ENCODE results near the gene ERI3. TPM values are rescaled to one million over a fixed set of nuclear protein-coding genes. Genes with fewer than 3 reads are reported as not detected.

The ERI3 gene
- polyA plus RNA-seq, 4 donors: 26.5 to 50.1 (median 31.0) TPM

DNA sequence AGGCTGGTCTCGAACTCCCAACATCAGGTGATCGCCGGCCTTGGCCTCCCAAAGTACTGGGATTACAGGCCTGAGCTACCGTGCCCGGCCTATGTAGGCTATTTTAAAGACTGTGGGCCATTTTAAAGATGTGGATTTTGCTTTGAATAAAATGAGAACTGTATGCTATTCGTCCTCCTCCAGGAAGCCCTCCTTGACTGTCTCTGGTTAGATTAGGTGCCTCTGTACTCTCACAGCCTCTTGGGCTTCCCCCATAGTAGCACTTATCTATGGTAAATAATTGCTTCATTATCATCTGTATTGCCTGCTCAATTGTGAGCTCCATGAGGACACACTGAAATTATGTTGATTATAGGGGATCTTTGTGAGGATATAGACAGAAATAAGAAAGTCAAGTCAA is 20.5 kb upstream of the ERI3 start:
- FAIRE-seq: no peak

DNA sequence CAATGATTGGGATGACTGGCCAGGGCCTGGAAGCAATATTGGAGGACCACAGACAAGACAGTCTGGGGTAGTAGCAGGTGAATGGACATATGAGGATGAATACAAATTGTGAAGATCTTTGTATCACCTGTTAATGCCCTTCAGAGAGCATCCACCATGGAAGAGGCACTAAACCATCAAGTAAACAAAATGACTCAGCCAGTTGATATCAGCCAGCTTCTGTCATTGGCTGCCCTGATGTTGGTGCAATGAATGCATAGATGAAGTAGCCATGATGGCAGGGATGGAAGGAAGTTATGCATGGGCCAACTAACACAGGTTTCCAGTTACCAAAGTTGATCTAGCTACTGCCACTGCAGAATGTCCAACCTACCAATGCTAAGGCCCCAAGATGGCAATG is 16.1 kb upstream of the ERI3 start:
- FAIRE-seq (no peak), DNase-seq (no peak)
- Histone ChIP-seq H3K9me3 (ENCODE audit: control insufficient read depth in 2 of 2, insufficient read depth in 1 of 2, low read depth in 1 of 2, low read length in 1 of 2) (no peaks in the 10 kb centered on the region), H3K36me3 (ENCODE audit: control insufficient read depth in 3 of 3, insufficient read depth in 2 of 3, low read depth in 1 of 3, low read length in 3 of 3) (no peaks in the 10 kb centered on the region), H3K27ac (ENCODE audit: low read depth in 1 of 3, low read length in 2 of 3) (no peak overlapping the region), H3K4me1 (ENCODE audit: control insufficient read depth in 3 of 3, insufficient read depth in 2 of 3, low read depth in 1 of 3, low read length in 2 of 3) (no peaks in the 10 kb centered on the region), H3K27me3 (ENCODE audit: control insufficient read depth in 3 of 3, insufficient read depth in 3 of 3, low read length in 3 of 3) (peaks cover 0 to 8% (median 0%) of the 10 kb centered on the region in 3 donors), H3K4me3 (ENCODE audit: low read depth in 1 of 3, low read length in 3 of 3) (no peak overlapping the region)

More for the DNA sequence above, 20.5 kb upstream of the ERI3 start:
- DNase-seq: no peak
- no peaks in the 10 kb centered on the region for H3K9me3 ChIP-seq (ENCODE audit: control insufficient read depth in 2 of 2, insufficient read depth in 1 of 2, low read depth in 1 of 2, low read length in 1 of 2)
- H3K4me1 ChIP-seq (ENCODE audit: control insufficient read depth in 3 of 3, insufficient read depth in 2 of 3, low read depth in 1 of 3, low read length in 2 of 3): peaks cover 0 to 3% (median 0%) of the 10 kb centered on the region in 3 donors
- H3K4me3 ChIP-seq (ENCODE audit: low read depth in 1 of 3, low read length in 3 of 3): no peak overlapping the region
- H3K27me3 ChIP-seq (ENCODE audit: control insufficient read depth in 3 of 3, insufficient read depth in 3 of 3, low read length in 3 of 3): peaks cover 0 to 3% (median 0%) of the 10 kb centered on the region in 3 donors
- no peak overlapping the region for H3K27ac ChIP-seq (ENCODE audit: low read depth in 1 of 3, low read length in 2 of 3)
- no peaks in the 10 kb centered on the region for H3K36me3 ChIP-seq (ENCODE audit: control insufficient read depth in 3 of 3, insufficient read depth in 2 of 3, low read depth in 1 of 3, low read length in 3 of 3)
- 93 to 97% (median 96%) methylated on average over 6 of the region's 6 CpGs for WGBS, 3 donors

DNA sequence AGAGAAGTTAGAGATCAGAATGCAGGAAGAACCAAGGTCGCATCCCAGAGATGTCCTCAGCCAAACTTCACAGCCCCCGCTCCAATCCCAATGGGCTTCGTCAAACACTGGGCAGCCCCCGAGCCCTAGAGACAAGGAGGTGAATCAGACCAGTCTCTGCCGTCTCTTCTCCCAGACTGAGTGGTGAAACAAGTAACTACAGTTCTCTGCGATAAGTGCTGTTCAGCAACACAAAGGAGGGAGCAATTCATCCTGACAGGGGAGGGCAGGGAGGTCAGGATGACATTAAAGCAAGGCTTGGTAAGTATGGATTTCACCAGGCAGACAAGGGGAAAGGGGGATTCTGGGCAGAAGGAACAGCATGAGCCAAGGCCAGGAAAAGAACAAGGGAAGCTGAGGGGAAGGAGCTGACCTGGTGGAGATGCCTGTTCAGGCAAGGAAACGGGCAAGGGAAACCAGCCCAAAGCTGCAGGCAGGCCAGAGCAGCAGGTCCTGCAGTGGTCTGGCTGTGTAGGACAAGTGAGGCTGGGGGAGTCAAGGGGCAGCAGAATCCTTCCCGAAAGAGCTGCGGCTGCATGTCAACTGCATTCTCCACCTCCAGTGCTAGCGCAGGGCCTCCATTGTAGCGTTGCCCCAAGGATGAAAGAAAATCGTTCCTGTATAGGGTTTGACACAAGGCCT is 13.6 kb upstream of the ERI3 start:
- DNase-seq (no peak), FAIRE-seq (no peak)
- H3K27ac ChIP-seq (ENCODE audit: low read depth in 1 of 3, low read length in 2 of 3): no peak overlapping the region
- WGBS, 3 donors: 84 to 89% (median 86%) methylated on average over 12 of the region's 12 CpGs
- no peaks in the 10 kb centered on the region for H3K36me3 ChIP-seq (ENCODE audit: control insufficient read depth in 3 of 3, insufficient read depth in 2 of 3, low read depth in 1 of 3, low read length in 3 of 3)
- no peaks in the 10 kb centered on the region for H3K4me1 ChIP-seq (ENCODE audit: control insufficient read depth in 3 of 3, insufficient read depth in 2 of 3, low read depth in 1 of 3, low read length in 2 of 3)
- peaks cover 0 to 8% (median 0%) of the 10 kb centered on the region in 3 donors for H3K27me3 ChIP-seq (ENCODE audit: control insufficient read depth in 3 of 3, insufficient read depth in 3 of 3, low read length in 3 of 3)
- no peak overlapping the region for H3K4me3 ChIP-seq (ENCODE audit: low read depth in 1 of 3, low read length in 3 of 3)
- H3K9me3 ChIP-seq (ENCODE audit: control insufficient read depth in 2 of 2, insufficient read depth in 1 of 2, low read depth in 1 of 2, low read length in 1 of 2): no peaks in the 10 kb centered on the region

DNA sequence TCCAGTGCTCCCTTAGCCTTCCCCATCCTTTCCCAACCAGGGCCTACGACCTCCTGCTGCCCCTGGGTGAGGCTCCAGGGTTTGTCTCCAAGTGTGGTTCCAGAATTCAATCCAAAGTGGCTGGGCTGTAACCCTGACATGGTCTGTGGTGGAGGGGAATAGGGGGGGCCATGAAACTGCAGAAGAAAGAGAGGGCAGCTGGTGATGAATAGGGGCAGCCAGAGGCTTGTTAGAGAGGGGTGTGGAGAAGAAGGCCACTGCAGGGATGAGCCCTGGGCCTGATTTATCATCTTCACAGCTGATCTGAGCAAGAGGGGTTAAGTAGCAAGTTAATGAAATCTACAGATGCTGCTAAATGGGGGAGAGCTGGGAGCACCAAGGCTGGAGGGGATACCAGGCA is 12.9 kb upstream of the ERI3 start:
- Histone ChIP-seq H3K4me3 (ENCODE audit: low read depth in 1 of 3, low read length in 3 of 3) (no peak overlapping the region), H3K27ac (ENCODE audit: low read depth in 1 of 3, low read length in 2 of 3) (no peak overlapping the region), H3K27me3 (ENCODE audit: control insufficient read depth in 3 of 3, insufficient read depth in 3 of 3, low read length in 3 of 3) (peaks cover 0 to 8% (median 0%) of the 10 kb centered on the region in 3 donors), H3K9me3 (ENCODE audit: control insufficient read depth in 2 of 2, insufficient read depth in 1 of 2, low read depth in 1 of 2, low read length in 1 of 2) (no peaks in the 10 kb centered on the region), H3K4me1 (ENCODE audit: control insufficient read depth in 3 of 3, insufficient read depth in 2 of 3, low read depth in 1 of 3, low read length in 2 of 3) (no peaks in the 10 kb centered on the region), H3K36me3 (ENCODE audit: control insufficient read depth in 3 of 3, insufficient read depth in 2 of 3, low read depth in 1 of 3, low read length in 3 of 3) (no peaks in the 10 kb centered on the region)
- 50 to 67% (median 60%) methylated on average over 1 of the region's 1 CpG for WGBS, 3 donors
- DNase-seq (no peak), FAIRE-seq (no peak)

DNA sequence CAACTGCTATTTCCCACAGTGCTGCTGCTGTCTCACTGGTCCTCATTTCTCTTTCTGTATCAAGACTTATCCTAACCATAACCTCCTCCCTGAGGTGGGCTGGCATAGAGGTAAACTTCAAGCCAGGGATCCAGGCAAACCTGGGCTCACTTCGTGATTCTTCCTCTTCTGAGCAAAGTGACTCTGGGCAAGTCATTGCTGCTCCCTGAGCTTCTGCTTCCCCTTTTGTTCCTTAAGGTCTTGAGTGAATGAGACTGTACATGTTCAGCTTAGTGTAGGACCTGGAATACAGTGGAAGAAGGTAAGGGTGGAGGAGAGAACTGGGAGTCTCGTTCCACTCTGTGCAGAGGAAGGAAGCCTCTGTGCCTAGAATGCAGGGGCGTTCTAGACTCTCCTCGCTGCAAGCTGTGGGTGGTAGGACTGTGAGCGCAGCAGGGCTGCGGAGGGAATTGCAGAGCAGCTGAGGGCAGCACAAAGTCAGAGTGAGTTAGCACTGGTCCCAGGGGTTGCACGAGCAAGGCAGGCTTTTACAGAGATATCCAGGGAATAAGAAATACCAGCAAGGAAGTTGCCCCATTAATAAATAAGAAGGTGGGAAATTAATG is 11.4 kb upstream of the ERI3 start:
- Histone ChIP-seq H3K27me3 (ENCODE audit: control insufficient read depth in 3 of 3, insufficient read depth in 3 of 3, low read length in 3 of 3) (peaks cover 0 to 8% (median 0%) of the 10 kb centered on the region in 3 donors), H3K4me1 (ENCODE audit: control insufficient read depth in 3 of 3, insufficient read depth in 2 of 3, low read depth in 1 of 3, low read length in 2 of 3) (no peaks in the 10 kb centered on the region), H3K27ac (ENCODE audit: low read depth in 1 of 3, low read length in 2 of 3) (no peak overlapping the region), H3K36me3 (ENCODE audit: control insufficient read depth in 3 of 3, insufficient read depth in 2 of 3, low read depth in 1 of 3, low read length in 3 of 3) (no peaks in the 10 kb centered on the region), H3K4me3 (ENCODE audit: low read depth in 1 of 3, low read length in 3 of 3) (no peak overlapping the region), H3K9me3 (ENCODE audit: control insufficient read depth in 2 of 2, insufficient read depth in 1 of 2, low read depth in 1 of 2, low read length in 1 of 2) (no peaks in the 10 kb centered on the region)
- DNase-seq: no peak
- WGBS, 3 donors: 84 to 90% (median 85%) methylated on average over 7 of the region's 7 CpGs
- FAIRE-seq: no peak

DNA sequence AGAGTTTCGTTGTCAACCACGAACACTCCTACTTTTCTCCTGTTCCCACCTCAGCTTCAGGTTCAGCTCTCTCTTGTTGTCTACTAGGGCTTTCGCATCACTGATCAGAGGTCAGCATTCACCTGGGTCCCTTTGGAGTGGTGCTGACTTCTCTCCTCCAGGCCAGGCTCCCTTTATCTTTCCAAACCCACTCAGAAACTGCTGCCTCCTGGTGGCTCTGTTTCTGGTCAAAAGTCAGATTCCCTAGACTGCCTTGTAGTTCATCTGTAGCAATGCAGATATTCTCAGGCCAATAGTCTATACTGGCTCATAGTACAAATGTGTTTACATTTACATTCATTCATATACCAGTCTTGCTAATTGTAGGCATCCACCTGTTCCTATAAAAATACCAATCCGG is 6.4 kb upstream of the ERI3 start:
- no peak overlapping the region for H3K4me3 ChIP-seq (ENCODE audit: low read depth in 1 of 3, low read length in 3 of 3)
- H3K27ac ChIP-seq (ENCODE audit: low read depth in 1 of 3, low read length in 2 of 3): no peak overlapping the region
- WGBS, 3 donors: 44 to 59% (median 59%) methylated on average over 4 of the region's 4 CpGs
- no peaks in the 10 kb centered on the region for H3K36me3 ChIP-seq (ENCODE audit: control insufficient read depth in 3 of 3, insufficient read depth in 2 of 3, low read depth in 1 of 3, low read length in 3 of 3)
- DNase-seq (peak; percentile 20 to 56), FAIRE-seq (no peak)
- no peaks in the 10 kb centered on the region for H3K9me3 ChIP-seq (ENCODE audit: control insufficient read depth in 2 of 2, insufficient read depth in 1 of 2, low read depth in 1 of 2, low read length in 1 of 2)
- no peaks in the 10 kb centered on the region for H3K4me1 ChIP-seq (ENCODE audit: control insufficient read depth in 3 of 3, insufficient read depth in 2 of 3, low read depth in 1 of 3, low read length in 2 of 3)
- H3K27me3 ChIP-seq (ENCODE audit: control insufficient read depth in 3 of 3, insufficient read depth in 3 of 3, low read length in 3 of 3): no peaks in the 10 kb centered on the region

DNA sequence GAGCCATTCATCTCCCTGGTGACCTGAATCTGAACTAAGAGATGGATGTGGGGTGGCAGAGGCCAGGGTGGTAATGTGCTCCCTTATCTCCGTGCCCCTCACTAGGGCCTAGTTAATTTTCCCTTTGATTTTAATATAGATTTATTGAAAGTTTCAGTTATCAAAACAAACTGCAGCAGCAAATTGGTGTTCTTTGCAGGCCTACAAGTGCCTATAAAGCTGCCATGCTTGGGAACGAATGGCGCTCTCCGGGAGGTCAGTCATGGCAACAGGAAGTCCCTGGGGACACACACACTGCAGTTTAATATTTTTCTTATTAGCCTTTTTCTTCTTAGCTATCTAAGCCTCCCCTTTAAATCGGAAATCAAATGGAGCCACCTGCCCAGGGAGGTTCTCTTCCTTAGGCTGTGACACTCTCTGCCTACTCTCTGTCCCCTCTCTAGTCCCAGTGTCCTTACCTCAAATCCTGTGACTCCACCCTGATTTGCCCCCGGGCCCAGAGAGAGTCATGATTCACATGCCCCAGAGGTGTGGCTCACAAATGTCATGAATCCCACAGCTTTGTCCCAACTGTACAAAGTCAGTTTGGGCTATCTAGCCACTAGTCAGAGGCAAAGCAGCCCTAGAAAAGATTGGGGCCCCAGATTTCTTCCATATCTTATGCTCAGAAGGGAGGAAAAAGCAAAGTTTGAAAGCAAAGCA is 4.3 kb upstream of the ERI3 start:
- WGBS, 3 donors: 72 to 85% (median 79%) methylated on average over 6 of the region's 6 CpGs
- peaks cover 1 to 4% (median 3%) of the 10 kb centered on the region in 3 donors for H3K4me1 ChIP-seq (ENCODE audit: control insufficient read depth in 3 of 3, insufficient read depth in 2 of 3, low read depth in 1 of 3, low read length in 2 of 3)
- H3K4me3 ChIP-seq (ENCODE audit: low read depth in 1 of 3, low read length in 3 of 3): no peak overlapping the region
- FAIRE-seq (no peak), DNase-seq (no peak)
- H3K27me3 ChIP-seq (ENCODE audit: control insufficient read depth in 3 of 3, insufficient read depth in 3 of 3, low read length in 3 of 3): no peaks in the 10 kb centered on the region
- no peak overlapping the region for H3K27ac ChIP-seq (ENCODE audit: low read depth in 1 of 3, low read length in 2 of 3)
- H3K9me3 ChIP-seq (ENCODE audit: control insufficient read depth in 2 of 2, insufficient read depth in 1 of 2, low read depth in 1 of 2, low read length in 1 of 2): no peaks in the 10 kb centered on the region
- H3K36me3 ChIP-seq (ENCODE audit: control insufficient read depth in 3 of 3, insufficient read depth in 2 of 3, low read depth in 1 of 3, low read length in 3 of 3): no peaks in the 10 kb centered on the region

DNA sequence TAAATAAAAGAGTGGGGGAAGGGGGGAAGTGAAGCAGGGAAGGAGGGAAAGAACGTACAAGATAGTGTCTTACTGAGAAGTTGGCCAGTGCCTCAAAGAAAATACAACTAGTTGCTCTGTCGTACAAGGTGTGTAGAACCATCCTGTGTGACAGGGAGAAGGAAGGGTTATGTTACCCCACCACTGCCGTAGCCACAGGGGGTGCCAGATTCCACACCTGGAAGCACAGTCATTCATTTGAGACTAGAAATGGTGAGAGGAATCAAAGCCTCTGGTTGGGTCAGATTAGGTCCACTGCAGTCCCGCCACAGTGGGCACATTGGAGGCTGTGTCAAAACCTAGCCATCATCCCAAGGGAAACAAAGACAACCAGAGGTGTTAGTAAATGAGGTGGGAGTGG is 2.7 kb upstream of the ERI3 start:
- no peaks in the 10 kb centered on the region for H3K36me3 ChIP-seq (ENCODE audit: control insufficient read depth in 3 of 3, insufficient read depth in 2 of 3, low read depth in 1 of 3, low read length in 3 of 3)
- no peaks in the 10 kb centered on the region for H3K9me3 ChIP-seq (ENCODE audit: control insufficient read depth in 2 of 2, insufficient read depth in 1 of 2, low read depth in 1 of 2, low read length in 1 of 2)
- FAIRE-seq: no peak

More for the DNA sequence above, 2.7 kb upstream of the ERI3 start:
- peaks cover 6 to 11% (median 8%) of the 10 kb centered on the region in 3 donors for H3K4me1 ChIP-seq (ENCODE audit: control insufficient read depth in 3 of 3, insufficient read depth in 2 of 3, low read depth in 1 of 3, low read length in 2 of 3)
- H3K27me3 ChIP-seq (ENCODE audit: control insufficient read depth in 3 of 3, insufficient read depth in 3 of 3, low read length in 3 of 3): no peaks in the 10 kb centered on the region
- H3K27ac ChIP-seq (ENCODE audit: low read depth in 1 of 3, low read length in 2 of 3): no peak overlapping the region
- no peak for DNase-seq
- no peak overlapping the region for H3K4me3 ChIP-seq (ENCODE audit: low read depth in 1 of 3, low read length in 3 of 3)
- 77 to 92% (median 84%) methylated on average over 4 of the region's 4 CpGs for WGBS, 3 donors

All from small intestine (tissue), 7 donors.